ENCODE results near the gene ANO6.

DNA sequence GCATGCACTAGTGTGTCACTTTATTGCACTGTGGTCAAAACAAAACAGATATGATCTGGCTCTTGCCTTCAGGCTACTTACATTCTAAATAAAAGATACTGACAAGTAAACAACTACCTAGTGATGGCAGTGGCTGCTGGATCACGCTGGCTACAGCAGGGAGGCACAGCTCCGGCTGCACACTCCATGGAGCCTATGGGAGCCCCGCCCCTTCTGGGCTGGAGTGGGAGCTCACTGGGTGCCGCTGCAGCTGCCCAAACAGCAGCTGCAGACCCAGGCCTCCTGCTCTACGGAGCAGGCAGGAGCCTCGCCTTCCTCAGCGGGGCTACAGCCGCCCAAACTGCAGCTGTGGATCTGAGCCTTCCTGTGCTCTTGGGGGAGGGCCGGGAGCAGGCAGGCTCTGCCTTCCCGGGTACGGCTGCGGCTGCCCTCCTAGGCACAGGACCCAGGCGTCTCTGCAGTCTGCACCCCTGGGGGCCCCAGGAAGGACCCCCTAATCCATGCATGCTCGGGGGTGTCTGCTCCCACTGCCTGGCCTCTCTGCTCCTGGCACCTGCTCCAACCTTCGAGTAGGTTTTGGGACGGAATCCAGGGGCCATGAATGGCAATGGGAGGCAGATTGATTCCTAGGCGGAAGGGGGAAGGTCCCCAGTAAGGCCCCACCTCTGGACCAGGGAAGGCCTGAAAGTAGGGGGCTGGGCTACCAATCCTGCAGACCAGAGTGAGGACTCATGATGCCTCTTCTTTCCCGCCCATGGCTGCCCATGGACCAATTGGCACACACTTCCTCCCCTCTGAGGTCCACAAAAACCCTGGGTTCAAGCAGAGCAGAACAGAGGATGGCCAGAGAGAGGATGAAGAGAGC lies 253.1 kb downstream of the ANO6 start:
- no peak for TF ChIP-seq POLR2A (IDR thresholded peaks at IDR 0.05)
- TF ChIP-seq, protein P1, sequence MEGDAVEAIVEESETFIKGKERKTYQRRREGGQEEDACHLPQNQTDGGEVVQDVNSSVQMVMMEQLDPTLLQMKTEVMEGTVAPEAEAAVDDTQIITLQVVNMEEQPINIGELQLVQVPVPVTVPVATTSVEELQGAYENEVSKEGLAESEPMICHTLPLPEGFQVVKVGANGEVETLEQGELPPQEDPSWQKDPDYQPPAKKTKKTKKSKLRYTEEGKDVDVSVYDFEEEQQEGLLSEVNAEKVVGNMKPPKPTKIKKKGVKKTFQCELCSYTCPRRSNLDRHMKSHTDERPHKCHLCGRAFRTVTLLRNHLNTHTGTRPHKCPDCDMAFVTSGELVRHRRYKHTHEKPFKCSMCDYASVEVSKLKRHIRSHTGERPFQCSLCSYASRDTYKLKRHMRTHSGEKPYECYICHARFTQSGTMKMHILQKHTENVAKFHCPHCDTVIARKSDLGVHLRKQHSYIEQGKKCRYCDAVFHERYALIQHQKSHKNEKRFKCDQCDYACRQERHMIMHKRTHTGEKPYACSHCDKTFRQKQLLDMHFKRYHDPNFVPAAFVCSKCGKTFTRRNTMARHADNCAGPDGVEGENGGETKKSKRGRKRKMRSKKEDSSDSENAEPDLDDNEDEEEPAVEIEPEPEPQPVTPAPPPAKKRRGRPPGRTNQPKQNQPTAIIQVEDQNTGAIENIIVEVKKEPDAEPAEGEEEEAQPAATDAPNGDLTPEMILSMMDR (IDR thresholded peaks at IDR 0.05) = no peak

Data from breast epithelium (tissue), 3 donors.